WI38 (cell line): ENCODE results near the gene CTF1.

Experiments
- H3K4me3 ChIP-seq: 2 replicates; pipeline ENCODE4 v1.5.1; 2011; ENCODE audit warnings: low read depth, mild to moderate bottlenecking, control low read depth, low read length
- TF ChIP-seq, protein P1 (sequence below): IDR thresholded peaks from 2 replicates; pipeline ENCODE4 v1.5.1; 2012; ENCODE audit warnings: low read depth, mild to moderate bottlenecking, control low read depth, low read length

Gene CTF1

DNA sequence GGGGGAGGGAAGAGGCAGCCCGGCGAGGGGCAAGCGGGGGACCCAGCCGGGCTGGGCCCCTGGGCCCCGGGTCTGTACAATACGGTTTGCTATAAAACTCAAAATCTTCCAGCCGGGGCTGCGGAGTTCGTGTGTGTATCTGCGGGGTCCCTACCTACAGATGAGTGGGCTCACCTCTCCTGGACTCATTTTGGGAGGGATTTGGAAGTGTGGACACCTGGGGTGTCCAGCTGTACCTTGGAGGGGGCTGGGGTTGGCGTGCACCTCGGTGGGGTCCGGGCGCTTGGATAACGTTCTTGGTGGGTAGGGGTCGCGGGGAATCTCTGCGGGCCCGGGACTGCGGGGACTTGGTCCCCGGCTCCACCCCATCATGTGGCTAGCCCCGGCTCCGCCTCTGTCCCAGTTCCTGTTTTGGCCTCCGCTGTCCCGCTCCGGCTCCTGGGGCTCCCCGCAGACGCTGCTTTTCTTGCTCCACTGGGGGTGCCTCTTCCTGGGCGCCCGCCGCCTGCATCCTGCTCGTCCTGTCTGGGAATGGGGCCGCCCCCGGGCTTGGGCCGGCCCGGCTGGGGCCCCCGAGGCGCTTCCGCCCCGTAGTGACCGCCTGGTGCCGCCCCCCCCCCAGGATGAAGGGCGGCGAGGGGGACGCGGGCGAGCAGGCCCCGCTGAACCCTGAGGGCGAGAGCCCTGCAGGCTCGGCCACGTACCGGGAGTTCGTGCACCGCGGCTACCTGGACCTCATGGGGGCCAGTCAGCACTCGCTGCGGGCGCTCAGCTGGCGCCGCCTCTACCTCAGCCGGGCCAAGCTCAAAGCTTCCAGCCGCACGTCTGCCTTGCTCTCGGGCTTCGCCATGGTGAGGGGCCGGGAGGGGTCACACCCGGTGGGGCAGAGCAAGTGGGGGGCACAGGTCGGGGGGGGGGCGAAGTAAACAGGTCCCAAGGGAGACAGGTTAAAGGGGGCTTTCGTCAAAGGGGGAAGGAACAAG is 52.5 kb downstream of the CTF1 start, which contains the start of gene ORAI3:
ORAI3 (plus strand) TSS at position 402 of the 983 bp plus-strand sequence; CDS start at position 624, 222 bp downstream.
- H3K4me3 ChIP-seq: peak within 1 kb of the TSS; percentile 79
- TF ChIP-seq, protein P1, sequence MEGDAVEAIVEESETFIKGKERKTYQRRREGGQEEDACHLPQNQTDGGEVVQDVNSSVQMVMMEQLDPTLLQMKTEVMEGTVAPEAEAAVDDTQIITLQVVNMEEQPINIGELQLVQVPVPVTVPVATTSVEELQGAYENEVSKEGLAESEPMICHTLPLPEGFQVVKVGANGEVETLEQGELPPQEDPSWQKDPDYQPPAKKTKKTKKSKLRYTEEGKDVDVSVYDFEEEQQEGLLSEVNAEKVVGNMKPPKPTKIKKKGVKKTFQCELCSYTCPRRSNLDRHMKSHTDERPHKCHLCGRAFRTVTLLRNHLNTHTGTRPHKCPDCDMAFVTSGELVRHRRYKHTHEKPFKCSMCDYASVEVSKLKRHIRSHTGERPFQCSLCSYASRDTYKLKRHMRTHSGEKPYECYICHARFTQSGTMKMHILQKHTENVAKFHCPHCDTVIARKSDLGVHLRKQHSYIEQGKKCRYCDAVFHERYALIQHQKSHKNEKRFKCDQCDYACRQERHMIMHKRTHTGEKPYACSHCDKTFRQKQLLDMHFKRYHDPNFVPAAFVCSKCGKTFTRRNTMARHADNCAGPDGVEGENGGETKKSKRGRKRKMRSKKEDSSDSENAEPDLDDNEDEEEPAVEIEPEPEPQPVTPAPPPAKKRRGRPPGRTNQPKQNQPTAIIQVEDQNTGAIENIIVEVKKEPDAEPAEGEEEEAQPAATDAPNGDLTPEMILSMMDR: no peak

DNA sequence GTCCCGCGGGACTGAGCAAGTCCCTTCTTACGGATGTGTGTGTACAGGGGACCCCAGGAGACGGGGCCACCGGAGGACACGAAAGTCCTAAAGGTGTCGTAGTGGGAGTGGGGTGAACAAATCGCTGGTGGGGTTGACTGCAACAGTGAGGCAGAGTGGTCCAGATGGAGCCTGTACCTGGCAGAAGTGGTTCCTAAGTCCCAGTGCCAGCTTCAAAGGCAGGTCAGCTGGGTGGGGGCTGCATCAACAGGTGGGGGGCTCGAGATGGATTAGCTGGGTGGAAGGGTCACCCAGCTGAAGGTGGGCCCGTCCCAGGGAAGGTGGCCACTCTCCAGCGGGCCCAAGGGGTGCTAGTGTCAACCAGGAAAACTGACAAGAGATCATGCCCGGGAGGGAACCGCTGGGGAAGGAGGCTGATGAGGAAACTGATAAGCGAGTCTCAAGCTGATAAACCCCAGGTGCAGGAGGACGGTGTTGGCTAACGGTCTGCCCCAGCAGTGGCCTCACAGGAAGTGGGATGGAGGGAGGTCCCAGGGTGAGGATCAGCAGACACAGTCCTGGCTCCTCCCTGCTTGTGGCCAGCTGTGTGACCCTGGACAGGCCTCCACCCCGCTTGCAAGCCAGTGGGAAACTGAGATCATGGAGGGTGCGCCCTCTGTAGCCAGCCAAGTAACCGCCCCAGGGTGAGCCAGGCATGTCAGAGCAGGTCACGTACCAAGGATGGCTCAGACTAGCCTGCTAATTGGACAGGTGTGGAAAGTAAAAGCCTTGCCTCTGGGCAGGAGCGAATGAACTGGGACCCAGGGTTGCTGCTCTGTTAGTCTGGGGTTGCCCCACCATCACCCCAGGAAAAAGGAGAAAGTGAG is 53.5 kb downstream of the CTF1 start:
- peak overlapping the region; percentile 79 for H3K4me3 ChIP-seq
- TF ChIP-seq, protein P1: 0 out of 2 replicates have a peak, but pooled peaks have one; percentile 11

DNA sequence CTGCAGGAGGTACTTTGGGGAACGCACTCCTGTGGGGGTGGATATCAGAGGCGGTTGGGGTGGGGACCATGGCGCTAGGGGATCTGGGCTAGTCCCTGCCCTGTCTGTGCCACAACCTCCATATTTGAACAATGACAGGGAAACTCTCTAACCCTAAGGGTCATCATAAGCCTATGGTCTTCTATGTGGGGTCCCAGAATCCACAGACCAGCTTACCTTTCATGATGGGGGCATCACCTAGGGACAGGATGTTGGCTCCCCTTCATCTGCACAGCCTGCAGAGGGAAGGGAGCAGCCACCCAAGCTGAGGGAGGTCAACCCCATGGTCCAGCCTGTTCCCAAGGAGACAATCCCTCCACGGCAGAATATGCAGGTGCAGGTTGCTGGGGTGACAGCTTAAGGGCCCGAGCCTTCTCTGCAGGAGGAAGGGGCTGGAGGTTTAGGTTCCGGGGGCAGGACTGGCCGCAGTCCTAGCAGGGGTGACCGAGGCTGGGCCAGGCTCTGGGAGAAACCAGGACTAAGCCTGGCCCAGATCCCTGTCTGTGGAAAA is 54.2 kb downstream of the CTF1 start:
- peak overlapping the region; percentile 79 for H3K4me3 ChIP-seq
- TF ChIP-seq, protein P1: no peak

DNA sequence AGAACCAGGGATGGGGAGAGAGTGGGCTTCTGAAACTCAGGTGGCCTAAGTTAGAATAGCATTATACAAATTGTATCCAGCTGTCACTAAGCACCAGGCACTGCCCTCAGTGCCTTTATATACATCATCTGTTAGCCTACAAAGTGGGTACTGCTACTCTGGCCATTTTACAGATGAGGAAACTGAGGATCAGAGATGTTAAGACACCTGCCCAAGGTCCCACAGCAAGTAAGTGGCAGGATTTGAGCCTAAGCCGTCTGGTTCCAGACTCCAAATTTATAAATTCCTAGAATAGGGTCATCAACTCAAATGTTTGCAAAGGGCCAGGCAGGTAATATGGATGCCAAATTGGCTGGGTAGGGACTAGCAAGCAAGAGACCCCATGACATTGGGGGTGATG is 54.8 kb downstream of the CTF1 start:
- no peak overlapping the region for H3K4me3 ChIP-seq
- TF ChIP-seq, protein P1: no peak

DNA sequence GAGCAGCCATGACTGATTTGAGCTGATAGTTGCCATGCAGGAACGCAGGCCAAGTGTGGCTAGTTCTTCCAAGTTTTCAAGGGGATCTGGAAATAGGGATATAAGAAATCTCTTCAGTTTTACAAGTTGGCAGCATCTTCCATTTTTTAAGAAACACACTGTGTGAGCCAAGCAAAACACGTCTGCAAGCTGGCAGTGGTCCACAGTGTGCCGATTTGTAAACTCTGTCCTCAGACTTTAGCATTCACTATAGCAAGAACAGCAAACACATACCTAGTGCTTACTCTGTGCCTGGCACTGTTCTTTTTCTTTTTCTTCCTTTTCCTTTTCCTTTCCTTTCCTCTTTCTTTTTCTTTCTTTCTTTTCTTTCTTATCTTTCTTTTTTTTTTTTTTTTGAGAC is 55.3 kb downstream of the CTF1 start:
- TF ChIP-seq, protein P1: no peak
- no peak overlapping the region for H3K4me3 ChIP-seq

DNA sequence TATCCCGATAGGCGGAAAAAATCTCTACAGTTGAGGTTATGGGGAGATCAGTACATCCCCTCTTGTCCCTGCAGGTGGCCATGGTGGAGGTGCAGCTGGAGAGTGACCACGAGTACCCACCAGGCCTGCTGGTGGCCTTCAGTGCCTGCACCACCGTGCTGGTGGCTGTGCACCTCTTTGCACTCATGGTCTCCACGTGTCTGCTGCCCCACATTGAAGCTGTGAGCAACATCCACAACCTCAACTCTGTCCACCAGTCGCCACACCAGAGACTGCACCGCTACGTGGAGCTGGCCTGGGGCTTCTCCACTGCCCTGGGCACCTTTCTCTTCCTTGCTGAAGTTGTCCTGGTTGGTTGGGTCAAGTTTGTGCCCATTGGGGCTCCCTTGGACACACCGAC is 56.7 kb downstream of the CTF1 start:
- H3K4me3 ChIP-seq: no peak overlapping the region
- TF ChIP-seq, protein P1: no peak
